ENCODE results near the gene PIP5KL1. TPM values are rescaled to one million over a fixed set of nuclear protein-coding genes. Genes with fewer than 3 reads are reported as not detected.

Gene PIP5KL1
- polyA plus RNA-seq, 3 donors: 0.31 to 0.57 (median 0.39) TPM

DNA sequence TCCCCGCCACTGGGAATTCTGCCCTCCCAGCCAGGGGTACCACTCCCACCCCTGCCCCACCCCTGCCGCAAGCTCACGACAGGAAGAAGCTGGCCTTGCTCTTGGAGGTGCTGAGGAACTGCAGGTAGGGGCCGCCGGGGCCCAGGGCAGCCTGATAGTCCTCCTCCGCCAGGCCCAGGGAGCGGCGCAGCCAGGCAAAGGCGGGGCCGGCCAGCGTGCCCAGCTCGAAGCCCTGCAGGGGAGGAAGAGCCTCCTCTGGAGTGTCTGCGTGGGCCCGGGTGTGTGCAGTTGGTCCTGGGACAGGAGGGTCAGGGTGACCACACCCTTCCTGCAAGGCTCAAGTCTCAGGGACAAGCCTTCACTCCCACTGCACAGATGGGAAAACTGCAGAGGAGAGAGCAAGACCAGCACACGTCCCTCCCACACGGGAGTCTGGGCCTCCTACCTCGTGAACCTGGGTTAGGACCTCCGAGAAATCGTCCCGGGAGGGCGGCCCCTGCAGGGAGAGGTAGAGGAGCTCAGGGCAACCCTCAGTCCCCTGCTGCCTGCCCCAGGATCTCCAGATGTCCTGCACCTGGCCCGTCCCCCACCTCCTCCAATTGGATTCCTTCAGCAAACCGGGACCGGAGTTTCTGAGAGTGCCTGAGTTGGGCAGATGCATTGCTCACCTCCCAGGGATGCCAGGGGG lies 2.4 kb downstream of the PIP5KL1 start:
- Mint-ChIP-seq H3K36me3 (peaks cover 4 to 10% of the 10 kb centered on the region in 2 donors), H3K4me1 (peaks cover 29% of the 10 kb centered on the region), H3K9me3 (peaks cover 0 to 7% (median 4%) of the 10 kb centered on the region in 7 donors), H3K4me3 (peak overlapping the region in 1 of 2 donors; percentile 79), H3K27me3 (ENCODE audit: low read depth in 3 of 3) (peaks cover 69 to 88% (median 86%) of the 10 kb centered on the region in 3 donors), H3K27ac (no peak overlapping the region)
- Histone ChIP-seq H4K20me1 (ENCODE audit: insufficient read depth, low read length) (peaks cover 13% of the 10 kb centered on the region), H3K36me3 (replicated peaks in 1 of 2; ENCODE audit: control insufficient read depth in 1 of 2, insufficient read depth in 2 of 2, low read length in 2 of 2) (no peaks in the 10 kb centered on the region), H2AFZ (ENCODE audit: insufficient read depth, low read depth, low read length, poor library complexity, severe bottlenecking) (no peak overlapping the region), H3K4me3 (replicated peaks in 1 of 3; ENCODE audit: low read depth in 2 of 3, low read length in 3 of 3) (no peak overlapping the region), H3K79me2 (ENCODE audit: insufficient read depth, low read length) (no peaks in the 10 kb centered on the region), H3K9ac (ENCODE audit: insufficient read depth, low read length, poor library complexity, severe bottlenecking) (no peak overlapping the region), H3K4me1 (ENCODE audit: control insufficient read depth in 1 of 2, insufficient read depth in 2 of 2, low read length in 2 of 2) (peaks cover 30 to 34% of the 10 kb centered on the region in 2 donors), H3K4me2 (replicated peaks; ENCODE audit: extremely low read depth, low read length, poor library complexity, severe bottlenecking) (no peak overlapping the region), H3K27me3 (ENCODE audit: control insufficient read depth in 2 of 2, insufficient read depth in 2 of 2, low read length in 2 of 2) (peaks cover 33 to 77% of the 10 kb centered on the region in 2 donors), H3K9me3 (replicated peaks in 1 of 2; ENCODE audit: control insufficient read depth in 1 of 2, insufficient read depth in 1 of 2, low read length in 2 of 2) (peaks cover 0 to 14% of the 10 kb centered on the region in 2 donors), H3K27ac (ENCODE audit: low read depth in 1 of 2, low read length in 2 of 2) (no peak overlapping the region)
- intact Hi-C loops (cut with micrococcal nuclease): loop anchor here in 1 of 2 donors (10.0 kb wide), 1 partner anchor 333 kb away; no protein-coding TSS in a partner anchor
- 23% methylated on average over 10 of the region's 24 CpGs for WGBS (ENCODE audit: insufficient coverage)
- no peak for DNase-seq
- TF ChIP-seq, protein P1, sequence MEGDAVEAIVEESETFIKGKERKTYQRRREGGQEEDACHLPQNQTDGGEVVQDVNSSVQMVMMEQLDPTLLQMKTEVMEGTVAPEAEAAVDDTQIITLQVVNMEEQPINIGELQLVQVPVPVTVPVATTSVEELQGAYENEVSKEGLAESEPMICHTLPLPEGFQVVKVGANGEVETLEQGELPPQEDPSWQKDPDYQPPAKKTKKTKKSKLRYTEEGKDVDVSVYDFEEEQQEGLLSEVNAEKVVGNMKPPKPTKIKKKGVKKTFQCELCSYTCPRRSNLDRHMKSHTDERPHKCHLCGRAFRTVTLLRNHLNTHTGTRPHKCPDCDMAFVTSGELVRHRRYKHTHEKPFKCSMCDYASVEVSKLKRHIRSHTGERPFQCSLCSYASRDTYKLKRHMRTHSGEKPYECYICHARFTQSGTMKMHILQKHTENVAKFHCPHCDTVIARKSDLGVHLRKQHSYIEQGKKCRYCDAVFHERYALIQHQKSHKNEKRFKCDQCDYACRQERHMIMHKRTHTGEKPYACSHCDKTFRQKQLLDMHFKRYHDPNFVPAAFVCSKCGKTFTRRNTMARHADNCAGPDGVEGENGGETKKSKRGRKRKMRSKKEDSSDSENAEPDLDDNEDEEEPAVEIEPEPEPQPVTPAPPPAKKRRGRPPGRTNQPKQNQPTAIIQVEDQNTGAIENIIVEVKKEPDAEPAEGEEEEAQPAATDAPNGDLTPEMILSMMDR (IDR thresholded peaks at IDR 0.05): no peak

DNA sequence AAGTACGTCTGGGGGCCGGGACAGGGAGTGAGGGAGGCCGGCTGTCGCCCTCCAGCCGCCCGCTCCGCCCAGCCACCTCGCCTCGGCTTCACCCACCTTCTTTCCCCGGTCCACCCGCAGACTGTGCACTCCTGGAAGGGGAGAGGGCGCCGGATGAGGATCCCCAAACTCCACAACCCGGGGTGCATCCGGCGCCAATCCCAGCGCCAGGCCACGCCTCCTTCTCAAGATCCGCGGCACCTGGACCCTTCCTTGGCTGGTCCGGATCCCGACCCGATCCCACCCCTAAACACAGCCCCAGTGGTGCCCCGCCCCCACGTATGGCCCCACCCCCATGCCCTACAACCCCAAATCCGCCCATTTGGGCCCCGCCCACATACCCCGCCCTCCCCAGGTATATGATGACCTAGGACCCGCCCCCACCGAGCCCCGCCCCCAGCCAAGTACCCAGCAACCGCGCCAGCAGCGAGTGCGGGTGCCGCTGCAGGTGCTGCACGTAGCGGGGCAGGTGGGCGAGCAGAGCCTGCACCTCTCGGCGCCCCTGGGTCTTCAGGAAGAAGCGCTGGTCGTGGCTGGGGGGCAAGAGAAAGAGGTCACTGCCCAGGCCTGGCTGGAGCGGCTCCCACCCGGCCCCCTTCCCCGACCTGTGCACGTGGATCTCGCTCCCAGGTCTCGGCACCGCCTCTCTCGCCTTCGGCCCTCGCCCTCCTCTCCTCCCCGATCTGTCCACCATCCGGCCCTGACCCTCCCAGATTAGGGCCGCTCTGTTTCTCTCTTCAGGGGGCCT lies 3.2 kb downstream of the PIP5KL1 start:
- 2% methylated on average over 24 of the region's 56 CpGs for WGBS (ENCODE audit: insufficient coverage)
- DNase-seq: no peak
- peaks cover 13% of the 10 kb centered on the region for H4K20me1 ChIP-seq (ENCODE audit: insufficient read depth, low read length)
- H3K4me2 ChIP-seq (replicated peaks; ENCODE audit: extremely low read depth, low read length, poor library complexity, severe bottlenecking): no peak overlapping the region
- no peaks in the 10 kb centered on the region for H3K79me2 ChIP-seq (ENCODE audit: insufficient read depth, low read length)
- H3K27me3 Mint-ChIP-seq (ENCODE audit: low read depth in 3 of 3): peaks cover 73 to 90% (median 89%) of the 10 kb centered on the region in 3 donors
- peaks cover 30 to 34% of the 10 kb centered on the region in 2 donors for H3K4me1 ChIP-seq (ENCODE audit: control insufficient read depth in 1 of 2, insufficient read depth in 2 of 2, low read length in 2 of 2)
- H2AFZ ChIP-seq (ENCODE audit: insufficient read depth, low read depth, low read length, poor library complexity, severe bottlenecking): peak overlapping the region; percentile 51
- H3K36me3 Mint-ChIP-seq: peaks cover 0 to 6% of the 10 kb centered on the region in 2 donors
- peaks cover 33 to 82% of the 10 kb centered on the region in 2 donors for H3K27me3 ChIP-seq (ENCODE audit: control insufficient read depth in 2 of 2, insufficient read depth in 2 of 2, low read length in 2 of 2)
- H3K4me3 ChIP-seq (replicated peaks in 1 of 3; ENCODE audit: low read depth in 2 of 3, low read length in 3 of 3): no peak overlapping the region
- peak overlapping the region; percentile 52 to 80 for H3K4me3 Mint-ChIP-seq
- no peaks in the 10 kb centered on the region for H3K36me3 ChIP-seq (replicated peaks in 1 of 2; ENCODE audit: control insufficient read depth in 1 of 2, insufficient read depth in 2 of 2, low read length in 2 of 2)
- intact Hi-C loops (cut with micrococcal nuclease): loop anchor here in 1 of 2 donors (10.0 kb wide), 1 partner anchor 333 kb away; no protein-coding TSS in a partner anchor
- H3K4me1 Mint-ChIP-seq: peaks cover 27% of the 10 kb centered on the region
- no peak overlapping the region for H3K9ac ChIP-seq (ENCODE audit: insufficient read depth, low read length, poor library complexity, severe bottlenecking)
- no peak overlapping the region for H3K27ac ChIP-seq (ENCODE audit: low read depth in 1 of 2, low read length in 2 of 2)
- no peak overlapping the region for H3K27ac Mint-ChIP-seq
- H3K9me3 Mint-ChIP-seq: peaks cover 0 to 7% (median 4%) of the 10 kb centered on the region in 7 donors
- H3K9me3 ChIP-seq (replicated peaks in 1 of 2; ENCODE audit: control insufficient read depth in 1 of 2, insufficient read depth in 1 of 2, low read length in 2 of 2): peaks cover 0 to 14% of the 10 kb centered on the region in 2 donors
- TF ChIP-seq, protein P1 (IDR thresholded peaks at IDR 0.05): no peak
